Muscle of leg (tissue), 11 donors: ENCODE data around the gene BCAR3. TPM values are rescaled to one million over a fixed set of nuclear protein-coding genes. Genes with fewer than 3 reads are reported as not detected.
"Not testable (repeated sequence)": the region's sequence is repeated elsewhere in the genome, so short reads cannot be mapped to it uniquely, and the experiment has no call there.

Experiments
- DNase-seq: peaks from one replicate; pipeline ENCODE4 v3.0.0; 2013
- H3K27ac ChIP-seq: one replicate; pipeline ENCODE4 v1.5.1; 2013; ENCODE audit warnings: mild to moderate bottlenecking, low read length, control low read depth
- H3K27me3 ChIP-seq: one replicate; pipeline ENCODE4 v1.6.1; 2013; ENCODE audit warnings: low read length; ENCODE audit not compliant: control insufficient read depth, insufficient read depth
- H3K36me3 ChIP-seq: one replicate; pipeline ENCODE4 v1.6.1; 2013; ENCODE audit warnings: low read length; ENCODE audit not compliant: control insufficient read depth, insufficient read depth
- H3K4me1 ChIP-seq: one replicate; pipeline ENCODE4 v1.6.1; 2013; ENCODE audit warnings: low read length; ENCODE audit not compliant: control insufficient read depth, insufficient read depth
- H3K4me3 ChIP-seq: one replicate; pipeline ENCODE4 v1.5.1; 2013; ENCODE audit warnings: low read length, control low read depth
- H3K9me3 ChIP-seq: replicated peaks from 2 replicates; pipeline ENCODE4 v1.6.1; 2013; ENCODE audit warnings: low read depth, low read length; ENCODE audit not compliant: control insufficient read depth
- WGBS: methylation state at CpG from one replicate; pipeline ENCODE4 v1.1.5; 2013; ENCODE audit warnings: missing lambda C conversion rate; ENCODE audit not compliant: insufficient coverage; 5-methylcytosine and 5-hydroxymethylcytosine counted together
- polyA plus RNA-seq, 8 donors: library from polyadenylated mRNA; unstranded; fragments of 120-200 nt; gene quantifications; one replicate each; pipeline versions ENCODE4 v1.2.1 to v1.2.3, GENCODE V29; 2013; ENCODE audit warnings: inconsistent platforms in 1 of 8, low replicate concordance in 1 of 8; ENCODE audit not compliant: insufficient read length in 8 of 8, insufficient read depth in 1 of 8
- total RNA-seq: library from RNA; stranded (reverse); fragments of 120-200 nt; gene quantifications from one replicate; pipeline ENCODE4 v1.2.4, GENCODE V29; 2013

The BCAR3 gene
- total and polyA plus RNA-seq, 9 donors, result 15.3 to 19.0 (median 16.4) TPM

DNA sequence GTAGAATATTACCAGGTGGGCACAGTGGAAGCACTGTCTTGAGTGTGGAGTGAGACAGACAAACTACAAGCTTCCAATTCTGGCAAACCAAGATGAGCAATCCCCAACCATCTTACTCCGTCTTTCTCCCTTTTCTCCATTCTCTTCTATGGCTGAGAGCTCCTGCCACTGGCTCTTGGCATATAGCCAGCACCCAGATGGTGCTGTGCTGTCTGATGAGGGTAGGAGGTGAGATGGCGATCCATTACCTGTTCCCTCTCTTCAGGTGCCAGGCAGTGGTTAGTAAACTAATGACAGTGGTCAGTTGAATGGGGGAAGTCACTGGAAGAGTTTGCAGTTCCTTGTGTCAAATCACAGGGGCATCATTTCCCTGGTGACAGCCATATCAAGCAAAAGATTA lies 125.3 kb downstream of the BCAR3 start:
- no peaks in the 10 kb centered on the region for H3K27me3 ChIP-seq
- no peak overlapping the region for H3K27ac ChIP-seq
- H3K9me3 ChIP-seq, result no peaks in the 10 kb centered on the region
- WGBS, result 57% methylated on average over 1 of the region's 2 CpGs
- H3K4me1 ChIP-seq, result peaks cover 6% of the 10 kb centered on the region
- H3K4me3 ChIP-seq, result no peak overlapping the region
- no peak for DNase-seq
- peaks cover 17% of the 10 kb centered on the region for H3K36me3 ChIP-seq

DNA sequence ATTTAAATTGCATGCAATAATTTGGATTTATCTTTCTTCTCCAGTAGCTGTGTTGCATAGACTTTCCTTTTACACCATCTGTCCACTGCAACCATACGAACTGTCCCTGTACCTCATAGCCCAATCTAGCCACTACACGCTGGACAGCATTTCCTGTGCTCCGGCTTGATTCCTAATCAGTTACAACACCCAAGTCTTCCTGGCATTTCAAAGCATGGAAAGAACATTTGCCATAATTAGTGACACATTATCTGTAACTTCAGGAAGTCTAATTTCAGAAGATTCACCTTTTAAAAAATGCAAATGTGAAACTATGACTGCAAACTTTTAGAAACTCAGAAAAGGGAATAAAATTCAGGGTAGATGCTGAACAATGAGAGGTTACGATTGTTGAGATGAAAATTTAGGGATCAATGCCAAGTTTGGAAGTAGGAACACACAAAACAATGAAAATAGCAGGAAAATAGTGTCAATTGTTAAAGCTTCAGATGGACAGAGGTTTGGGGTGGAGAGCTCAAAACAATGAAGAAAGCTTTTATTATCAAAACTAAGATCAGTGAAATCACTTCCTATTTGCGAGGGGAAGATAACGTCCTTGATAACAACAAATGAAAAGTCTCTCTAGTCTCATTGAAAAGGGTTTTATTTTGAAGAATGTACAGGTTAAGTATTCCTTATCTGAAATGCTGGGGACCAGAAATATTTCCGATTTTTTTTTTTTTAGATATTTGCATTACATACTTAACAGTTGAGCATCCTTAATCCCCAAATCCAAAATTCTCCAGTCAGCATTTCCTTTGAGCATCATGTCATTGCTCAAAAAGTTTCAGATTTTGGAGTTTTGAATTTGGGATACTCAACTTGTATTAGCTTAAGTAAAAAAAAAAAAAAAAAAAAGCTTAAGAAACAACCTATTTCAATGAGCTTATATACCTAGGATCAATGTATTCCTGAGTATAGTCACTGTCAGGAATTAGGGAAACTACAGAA lies 126.5 kb downstream of the BCAR3 start:
- H3K27ac ChIP-seq, result peak overlapping the region; percentile 43
- H3K36me3 ChIP-seq, result peaks cover 14% of the 10 kb centered on the region
- 80% methylated on average over 3 of the region's 7 CpGs for WGBS
- peaks cover 6% of the 10 kb centered on the region for H3K4me1 ChIP-seq
- H3K9me3 ChIP-seq, result no peaks in the 10 kb centered on the region
- no peak overlapping the region for H3K4me3 ChIP-seq
- no peaks in the 10 kb centered on the region for H3K27me3 ChIP-seq
- no peak for DNase-seq

DNA sequence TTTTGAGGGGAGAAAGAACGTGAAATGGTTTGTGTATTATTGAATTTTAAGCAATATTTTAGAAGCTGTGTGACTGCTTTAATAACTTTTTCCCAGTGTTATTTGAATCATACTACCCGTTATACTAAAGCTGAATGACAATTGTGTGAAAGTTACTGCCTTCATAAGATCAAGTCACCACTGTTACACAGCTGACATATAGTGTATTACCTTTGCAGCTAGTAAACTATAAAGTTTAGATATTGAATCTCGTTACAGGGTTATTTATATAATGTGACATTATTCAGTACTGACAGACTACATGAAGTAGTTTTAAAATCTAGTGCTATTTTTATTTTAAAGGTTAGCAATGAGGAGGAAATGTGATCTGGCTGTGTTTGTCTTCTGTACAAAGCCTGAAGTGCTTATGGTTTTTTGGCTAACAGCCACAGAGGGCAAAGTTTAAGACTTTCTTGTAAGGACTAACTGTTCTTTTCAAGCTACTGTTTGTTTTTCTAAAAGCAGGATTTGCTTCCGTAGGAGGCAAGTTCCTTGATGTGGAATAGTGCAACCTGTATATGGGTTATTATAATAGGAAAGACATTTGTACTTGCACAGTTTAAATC lies 127.6 kb downstream of the BCAR3 start:
- not testable (repeated sequence) for H3K4me1 ChIP-seq, H3K27me3 ChIP-seq, H3K9me3 ChIP-seq, H3K4me3 ChIP-seq
- no CpG with 5 or more reads among the region's 4 CpGs for WGBS
- Histone ChIP-seq H3K36me3 (peaks cover 13% of the 10 kb centered on the region), H3K27ac (peak overlapping the region; percentile 24)
- DNase-seq, result peak; percentile 62

DNA sequence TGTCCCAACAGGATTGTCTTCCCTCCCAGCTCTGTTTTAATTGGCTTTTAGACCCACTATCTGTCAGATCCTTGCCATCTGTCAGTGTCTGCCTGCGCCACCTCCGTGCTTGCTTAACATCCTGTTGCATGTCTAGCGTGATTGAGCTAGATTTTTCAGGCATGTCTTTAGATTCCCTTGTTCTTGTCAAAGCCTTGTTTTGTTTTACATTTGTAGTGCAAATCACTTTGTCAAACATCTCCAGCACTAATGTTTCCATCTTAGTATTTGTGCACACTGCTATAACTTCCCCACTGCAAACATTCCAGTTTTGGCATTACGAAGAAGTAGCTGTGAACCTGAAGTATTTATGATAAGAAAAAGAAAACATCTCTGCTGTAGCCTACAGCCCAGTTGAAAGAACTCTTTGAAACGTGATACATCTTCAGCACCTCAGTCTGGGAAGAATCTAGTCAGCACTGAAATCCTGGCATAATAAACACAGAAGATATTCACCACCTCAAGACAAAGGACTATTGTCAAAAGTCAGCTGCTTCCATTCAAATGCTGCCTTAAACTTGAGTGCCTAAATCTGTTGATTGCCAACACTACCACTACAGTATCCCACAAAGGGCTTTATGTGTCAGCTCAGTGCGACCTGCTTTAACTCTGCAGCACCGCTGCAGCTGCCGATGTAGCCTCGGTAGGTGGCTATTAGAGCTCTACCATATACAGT lies 128.7 kb downstream of the BCAR3 start:
- peak; percentile 41 for DNase-seq

DNA sequence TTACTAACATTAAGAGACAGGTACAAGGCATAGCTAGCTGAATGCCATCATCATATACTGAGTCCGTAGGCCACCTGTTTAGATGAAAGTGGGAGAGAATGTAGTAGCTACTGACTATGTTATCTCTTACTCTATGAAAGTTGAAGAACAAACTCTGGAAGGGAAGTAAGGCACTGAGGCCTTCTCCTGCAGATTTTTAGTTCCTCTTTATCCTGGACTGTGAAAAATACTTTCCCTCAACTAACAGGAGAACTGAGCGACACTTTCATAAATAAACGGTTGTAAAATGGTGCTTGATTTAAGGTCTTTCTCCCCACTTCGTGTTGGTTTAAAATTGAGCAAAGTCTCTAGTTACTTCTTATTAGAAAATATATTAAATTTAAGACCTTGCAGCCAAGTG lies 131.8 kb downstream of the BCAR3 start:
- Histone ChIP-seq H3K4me1 (peaks cover 5% of the 10 kb centered on the region), H3K4me3 (no peak overlapping the region), H3K27me3 (no peaks in the 10 kb centered on the region), H3K9me3 (no peaks in the 10 kb centered on the region), H3K27ac (no peak overlapping the region), H3K36me3 (peaks cover 22% of the 10 kb centered on the region)
- no CpG with 5 or more reads among the region's 4 CpGs for WGBS
- no peak for DNase-seq

More for the DNA sequence above, 128.7 kb downstream of the BCAR3 start:
- WGBS, result 56% methylated on average over 3 of the region's 9 CpGs
- Histone ChIP-seq H3K27me3 (no peaks in the 10 kb centered on the region), H3K9me3 (no peaks in the 10 kb centered on the region), H3K4me3 (no peak overlapping the region), H3K36me3 (peaks cover 16% of the 10 kb centered on the region), H3K27ac (peak overlapping the region; percentile 25), H3K4me1 (peaks cover 6% of the 10 kb centered on the region)

DNA sequence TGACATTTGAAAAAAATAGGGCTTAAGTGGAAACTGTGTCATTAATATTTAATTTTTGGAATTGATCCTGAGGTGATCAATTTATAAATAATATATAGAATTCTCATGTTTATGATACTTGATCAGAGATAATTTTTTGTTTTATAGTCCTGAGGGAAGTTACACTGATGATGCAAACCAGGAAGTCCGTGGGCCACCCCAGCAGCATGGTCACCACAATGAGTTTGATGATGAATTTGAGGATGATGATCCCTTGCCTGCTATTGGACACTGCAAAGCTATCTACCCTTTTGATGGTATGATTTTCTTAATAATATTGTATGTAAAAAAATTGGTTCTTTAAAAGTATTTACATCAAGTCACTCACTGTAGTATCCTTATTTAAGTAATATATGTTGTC lies 132.5 kb downstream of the BCAR3 start:
- peaks cover 4% of the 10 kb centered on the region for H3K4me1 ChIP-seq
- H3K27ac ChIP-seq, result no peak overlapping the region
- H3K4me3 ChIP-seq, result no peak overlapping the region
- no peak for DNase-seq
- 60% methylated on average over 1 of the region's 1 CpG for WGBS
- peaks cover 22% of the 10 kb centered on the region for H3K36me3 ChIP-seq
- no peaks in the 10 kb centered on the region for H3K27me3 ChIP-seq
- no peaks in the 10 kb centered on the region for H3K9me3 ChIP-seq

DNA sequence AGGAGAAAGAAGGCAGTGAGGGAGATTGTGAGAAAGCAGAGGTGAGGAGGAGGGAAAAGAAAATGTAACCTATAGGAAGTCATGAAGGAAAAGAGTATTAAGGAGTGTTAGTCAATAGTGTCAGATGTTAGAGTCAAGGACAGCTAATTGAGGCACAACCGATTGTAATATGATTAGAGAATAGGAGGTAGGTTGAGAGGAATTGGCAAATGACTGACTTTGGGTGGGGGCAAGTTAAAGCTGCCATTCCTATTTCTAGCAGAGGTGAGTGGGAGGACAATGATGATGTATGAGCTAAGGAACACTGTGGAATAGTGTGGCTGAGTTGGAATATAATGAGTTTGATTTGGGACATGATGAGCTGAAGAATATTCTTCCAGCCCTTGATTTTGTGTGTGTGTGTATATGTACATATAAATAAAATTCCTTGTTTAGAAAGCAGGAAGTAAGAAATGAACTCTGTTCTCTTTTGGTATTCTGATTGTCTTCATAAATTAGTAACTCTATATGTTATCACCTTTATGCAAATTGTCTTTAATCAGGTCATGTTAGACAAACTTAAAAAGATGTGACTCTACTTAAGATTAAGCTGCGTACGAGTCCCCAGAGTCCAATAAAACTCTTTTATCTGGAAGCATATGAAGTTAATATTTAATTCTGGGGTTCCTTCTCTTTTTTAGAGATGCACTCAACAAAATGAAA lies 135.3 kb downstream of the BCAR3 start:
- 83% methylated on average over 1 of the region's 3 CpGs for WGBS
- Histone ChIP-seq H3K4me3 (no peak overlapping the region), H3K36me3 (peaks cover 15% of the 10 kb centered on the region), H3K9me3 (no peaks in the 10 kb centered on the region), H3K27me3 (no peaks in the 10 kb centered on the region), H3K27ac (no peak overlapping the region), H3K4me1 (no peaks in the 10 kb centered on the region)
- no peak for DNase-seq

DNA sequence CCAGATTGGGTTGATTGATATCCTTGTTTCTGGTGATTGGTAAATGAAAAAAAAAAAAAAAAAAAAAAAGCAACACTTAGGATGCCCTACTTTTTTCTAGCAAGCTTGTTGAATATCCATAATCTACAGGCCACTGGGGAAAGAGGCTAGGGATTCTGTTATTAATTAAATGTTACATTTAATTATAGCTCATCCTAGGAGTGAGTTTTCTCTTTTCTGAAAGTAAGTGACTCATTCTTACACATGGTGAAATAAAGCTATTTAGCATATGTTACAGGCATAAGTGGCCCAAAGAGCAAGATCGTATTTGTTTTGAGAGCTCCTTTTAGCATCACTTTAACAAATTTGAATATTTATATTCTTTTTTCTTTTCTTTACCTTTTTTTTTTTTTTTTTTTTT lies 139.2 kb downstream of the BCAR3 start:
- H3K9me3 ChIP-seq, result no peaks in the 10 kb centered on the region
- no CpG with 5 or more reads among the region's 1 CpG for WGBS

DNA sequence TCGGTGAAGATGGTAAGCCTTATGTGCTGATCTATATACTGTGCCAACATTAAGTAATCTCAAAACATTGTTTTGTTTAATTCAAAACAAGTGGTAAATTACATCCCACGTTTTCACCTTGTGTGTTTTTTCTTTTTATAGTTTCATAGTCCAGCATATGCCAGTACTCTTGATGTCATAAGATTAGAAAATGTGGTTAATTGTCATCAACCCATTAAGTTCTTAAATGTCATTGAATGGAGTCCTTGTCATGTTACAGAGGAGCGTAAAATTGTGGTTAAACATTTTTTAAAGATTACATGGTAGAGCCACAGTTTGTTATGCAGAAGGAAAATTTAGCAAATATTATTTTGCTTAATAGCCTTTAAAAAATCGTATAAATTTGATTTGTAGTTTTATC lies 140.6 kb downstream of the BCAR3 start:
- Histone ChIP-seq H3K27me3 (no peaks in the 10 kb centered on the region), H3K4me1 (no peaks in the 10 kb centered on the region), H3K27ac (no peak overlapping the region), H3K9me3 (no peaks in the 10 kb centered on the region), H3K4me3 (no peak overlapping the region), H3K36me3 (peaks cover 3% of the 10 kb centered on the region)
- no peak for DNase-seq
- WGBS, result no CpG with 5 or more reads among the region's 4 CpGs

More for the DNA sequence above, 139.2 kb downstream of the BCAR3 start:
- H3K36me3 ChIP-seq, result peaks cover 3% of the 10 kb centered on the region
- H3K27me3 ChIP-seq, result no peaks in the 10 kb centered on the region
- no peak overlapping the region for H3K27ac ChIP-seq
- no peak overlapping the region for H3K4me3 ChIP-seq
- no peak for DNase-seq
- H3K4me1 ChIP-seq, result no peaks in the 10 kb centered on the region
